Stimulated activated memory B cell treated with anti-CD40 and anti-IgM and Interleukin-4, amounts not matched to agents 10 μg/mL and 1 μg/mL and 100 μg/mL, for 72 hours (primary cell): ENCODE results near the gene TTLL6.

Source experiments
- ATAC-seq: fragments of 150-1000 bp; cut with Tn5 transposase; 2 replicates; pipeline ENCODE4 v1.10.0; 2021
- H3K27ac Mint-ChIP-seq: one replicate; pipeline ENCODE4 v1.8.0; 2022; ENCODE audit warnings: mild to moderate bottlenecking, mixed read lengths
- H3K27me3 Mint-ChIP-seq: one replicate; pipeline ENCODE4 v1.8.0; 2022; ENCODE audit warnings: mixed read lengths
- H3K36me3 Mint-ChIP-seq: one replicate; pipeline ENCODE4 v1.8.0; 2022; ENCODE audit warnings: mixed read lengths
- H3K4me1 Mint-ChIP-seq: one replicate; pipeline ENCODE4 v1.8.0; 2022; ENCODE audit warnings: mixed read lengths
- H3K4me3 Mint-ChIP-seq: one replicate; pipeline ENCODE4 v1.8.0; 2022; ENCODE audit warnings: mild to moderate bottlenecking, moderate library complexity, mixed read lengths
- H3K9me3 Mint-ChIP-seq: one replicate; pipeline ENCODE4 v1.8.0; 2022; ENCODE audit warnings: mixed read lengths

The TTLL6 gene

GRCh38 chr17:48745381-48746275 is 71.4 kb downstream of the TTLL6 start:
- Mint-ChIP-seq H3K27ac (no peak overlapping the region), H3K9me3 (no peaks in the 10 kb centered on the region), H3K4me3 (no peak overlapping the region), H3K36me3 (no peaks in the 10 kb centered on the region), H3K4me1 (peaks cover 8% of the 10 kb centered on the region), H3K27me3 (peaks cover 91% of the 10 kb centered on the region)
- no peak for ATAC-seq

- Mint-ChIP-seq H3K27me3 (peaks cover 97% of the 10 kb centered on the region), H3K4me3 (no peak overlapping the region), H3K27ac (no peak overlapping the region), H3K4me1 (peaks cover 11% of the 10 kb centered on the region), H3K9me3 (no peaks in the 10 kb centered on the region), H3K36me3 (no peaks in the 10 kb centered on the region)
- no peak for ATAC-seq
These were observed 76.5 kb downstream of the TTLL6 start for GRCh38 chr17:48740537-48740936.

- H3K27me3 Mint-ChIP-seq, result peaks cover 97% of the 10 kb centered on the region
- H3K4me1 Mint-ChIP-seq, result peaks cover 15% of the 10 kb centered on the region
- H3K9me3 Mint-ChIP-seq, result no peaks in the 10 kb centered on the region
- no peaks in the 10 kb centered on the region for H3K36me3 Mint-ChIP-seq
- peak overlapping the region; percentile 3 for H3K4me3 Mint-ChIP-seq
- no peak overlapping the region for H3K27ac Mint-ChIP-seq
- ATAC-seq, result no peak
These were observed 78.1 kb downstream of the TTLL6 start for GRCh38 chr17:48738803-48739526.

- peaks cover 98% of the 10 kb centered on the region for H3K27me3 Mint-ChIP-seq
- no peak overlapping the region for H3K27ac Mint-ChIP-seq
These were observed 78.6 kb downstream of the TTLL6 start for GRCh38 chr17:48738424-48738802.

GRCh38 chr17:48737330-48738043 is 79.5 kb downstream of the TTLL6 start:
- ATAC-seq, result no peak
- Mint-ChIP-seq H3K27me3 (peaks cover 98% of the 10 kb centered on the region), H3K4me1 (peaks cover 29% of the 10 kb centered on the region), H3K36me3 (no peaks in the 10 kb centered on the region), H3K9me3 (no peaks in the 10 kb centered on the region), H3K4me3 (no peak overlapping the region), H3K27ac (no peak overlapping the region)

More at GRCh38 chr17:48738424-48738802, 78.6 kb downstream of the TTLL6 start:
- Mint-ChIP-seq H3K4me1 (peaks cover 21% of the 10 kb centered on the region), H3K9me3 (no peaks in the 10 kb centered on the region), H3K4me3 (no peak overlapping the region), H3K36me3 (no peaks in the 10 kb centered on the region)
- no peak for ATAC-seq

GRCh38 chr17:48735062-48735351 is 82.0 kb downstream of the TTLL6 start:
- H3K36me3 Mint-ChIP-seq, result no peaks in the 10 kb centered on the region
- no peak overlapping the region for H3K4me3 Mint-ChIP-seq
- H3K27ac Mint-ChIP-seq, result no peak overlapping the region
- no peak for ATAC-seq
- H3K27me3 Mint-ChIP-seq, result peaks cover 96% of the 10 kb centered on the region
- no peaks in the 10 kb centered on the region for H3K9me3 Mint-ChIP-seq
- peaks cover 30% of the 10 kb centered on the region for H3K4me1 Mint-ChIP-seq

- no peaks in the 10 kb centered on the region for H3K36me3 Mint-ChIP-seq
- no peak overlapping the region for H3K27ac Mint-ChIP-seq
- no peaks in the 10 kb centered on the region for H3K9me3 Mint-ChIP-seq
- ATAC-seq, result no peak
- H3K4me3 Mint-ChIP-seq, result no peak overlapping the region
- peaks cover 32% of the 10 kb centered on the region for H3K4me1 Mint-ChIP-seq
- H3K27me3 Mint-ChIP-seq, result peaks cover 96% of the 10 kb centered on the region
These were observed 82.5 kb downstream of the TTLL6 start for GRCh38 chr17:48734333-48735061.

GRCh38 chr17:48733632-48734328 is 83.2 kb downstream of the TTLL6 start:
- Mint-ChIP-seq H3K27me3 (peaks cover 96% of the 10 kb centered on the region), H3K36me3 (no peaks in the 10 kb centered on the region), H3K4me3 (peak overlapping the region; percentile 22), H3K9me3 (no peaks in the 10 kb centered on the region), H3K27ac (no peak overlapping the region), H3K4me1 (peaks cover 32% of the 10 kb centered on the region)
- no peak for ATAC-seq

- Mint-ChIP-seq H3K36me3 (no peaks in the 10 kb centered on the region), H3K4me1 (peaks cover 32% of the 10 kb centered on the region), H3K27me3 (peaks cover 96% of the 10 kb centered on the region), H3K27ac (no peak overlapping the region), H3K9me3 (no peaks in the 10 kb centered on the region), H3K4me3 (no peak overlapping the region)
- ATAC-seq, result peak; percentile 36
These were observed 84.1 kb downstream of the TTLL6 start for GRCh38 chr17:48732688-48733629.

GRCh38 chr17:48731355-48731754 is 85.7 kb downstream of the TTLL6 start:
- no peaks in the 10 kb centered on the region for H3K36me3 Mint-ChIP-seq
- peaks cover 32% of the 10 kb centered on the region for H3K4me1 Mint-ChIP-seq
- ATAC-seq, result no peak

GRCh38 chr17:48730240-48730550 is 86.8 kb downstream of the TTLL6 start:
- Mint-ChIP-seq H3K36me3 (no peaks in the 10 kb centered on the region), H3K27me3 (peaks cover 96% of the 10 kb centered on the region), H3K4me3 (no peak overlapping the region), H3K4me1 (peaks cover 35% of the 10 kb centered on the region), H3K9me3 (no peaks in the 10 kb centered on the region), H3K27ac (no peak overlapping the region)
- ATAC-seq, result no peak

More at GRCh38 chr17:48731355-48731754, 85.7 kb downstream of the TTLL6 start:
- Mint-ChIP-seq H3K27me3 (peaks cover 96% of the 10 kb centered on the region), H3K9me3 (no peaks in the 10 kb centered on the region), H3K4me3 (no peak overlapping the region), H3K27ac (no peak overlapping the region)

GRCh38 chr17:48729335-48730239 is 87.4 kb downstream of the TTLL6 start:
- Mint-ChIP-seq H3K9me3 (no peaks in the 10 kb centered on the region), H3K4me3 (no peak overlapping the region), H3K36me3 (no peaks in the 10 kb centered on the region), H3K27me3 (peaks cover 96% of the 10 kb centered on the region), H3K4me1 (peaks cover 40% of the 10 kb centered on the region), H3K27ac (peak overlapping the region; percentile 55)
- ATAC-seq, result no peak
